Measurements from ENCODE around the gene PSMB3.

DNA sequence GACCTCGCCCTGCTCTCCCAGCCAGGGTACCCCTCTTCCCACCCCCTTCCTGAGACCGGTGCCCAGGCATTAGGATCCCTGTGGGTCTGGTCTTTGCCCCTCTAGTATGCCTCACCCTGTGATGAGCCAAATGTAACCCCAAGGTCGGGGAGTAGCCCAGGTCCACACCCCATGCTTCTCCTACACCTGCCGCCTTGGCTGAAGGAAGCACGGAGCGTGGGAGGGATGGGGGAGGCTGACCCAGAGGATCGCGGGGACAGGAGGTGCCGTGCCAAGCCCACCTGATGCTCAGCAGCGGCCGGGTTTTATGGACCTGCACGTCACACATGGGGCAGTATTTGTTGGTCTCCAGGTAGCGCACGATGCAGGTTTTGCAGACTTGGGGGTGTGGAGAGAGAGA, 13.2 kb upstream of the PSMB3 start:
- TF ChIP-seq, protein P1, sequence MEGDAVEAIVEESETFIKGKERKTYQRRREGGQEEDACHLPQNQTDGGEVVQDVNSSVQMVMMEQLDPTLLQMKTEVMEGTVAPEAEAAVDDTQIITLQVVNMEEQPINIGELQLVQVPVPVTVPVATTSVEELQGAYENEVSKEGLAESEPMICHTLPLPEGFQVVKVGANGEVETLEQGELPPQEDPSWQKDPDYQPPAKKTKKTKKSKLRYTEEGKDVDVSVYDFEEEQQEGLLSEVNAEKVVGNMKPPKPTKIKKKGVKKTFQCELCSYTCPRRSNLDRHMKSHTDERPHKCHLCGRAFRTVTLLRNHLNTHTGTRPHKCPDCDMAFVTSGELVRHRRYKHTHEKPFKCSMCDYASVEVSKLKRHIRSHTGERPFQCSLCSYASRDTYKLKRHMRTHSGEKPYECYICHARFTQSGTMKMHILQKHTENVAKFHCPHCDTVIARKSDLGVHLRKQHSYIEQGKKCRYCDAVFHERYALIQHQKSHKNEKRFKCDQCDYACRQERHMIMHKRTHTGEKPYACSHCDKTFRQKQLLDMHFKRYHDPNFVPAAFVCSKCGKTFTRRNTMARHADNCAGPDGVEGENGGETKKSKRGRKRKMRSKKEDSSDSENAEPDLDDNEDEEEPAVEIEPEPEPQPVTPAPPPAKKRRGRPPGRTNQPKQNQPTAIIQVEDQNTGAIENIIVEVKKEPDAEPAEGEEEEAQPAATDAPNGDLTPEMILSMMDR (IDR thresholded peaks at IDR 0.05; ENCODE audit: low read depth, low read length, poor library complexity, severe bottlenecking), result no peak
- no peak for TF ChIP-seq EZH2phosphoT487 (IDR thresholded peaks at IDR 0.05; ENCODE audit: borderline replicate concordance, low read length)
